Measurements from ENCODE around the gene CALN1.
"Not testable (repeated sequence)": the region's sequence is repeated elsewhere in the genome, so short reads cannot be mapped to it uniquely, and the experiment has no call there.

Gene CALN1

GRCh38 chr7:71780282-71780681, 631.9 kb downstream of the CALN1 start:
- DNase-seq, result no peak

- DNase-seq, result no peak
Observed at GRCh38 chr7:71777278-71777677, 634.9 kb downstream of the CALN1 start.

GRCh38 chr7:71776726-71777125, 635.4 kb downstream of the CALN1 start:
- DNase-seq, result no peak

GRCh38 chr7:71775648-71776047, 636.5 kb downstream of the CALN1 start:
- no peak for DNase-seq

GRCh38 chr7:71772779-71773178, 639.4 kb downstream of the CALN1 start:
- no peak for DNase-seq

GRCh38 chr7:71770269-71770907, 641.8 kb downstream of the CALN1 start:
- DNase-seq, result no peak

GRCh38 chr7:71769326-71769725, 642.8 kb downstream of the CALN1 start:
- DNase-seq, result no peak

- no peak for DNase-seq
Observed at GRCh38 chr7:71768450-71768849, 643.7 kb downstream of the CALN1 start.

- DNase-seq, result no peak
Observed at GRCh38 chr7:71766016-71766415, 646.1 kb downstream of the CALN1 start.

- no peak for DNase-seq
Observed at GRCh38 chr7:71761336-71761735, 650.8 kb downstream of the CALN1 start.

GRCh38 chr7:71754828-71755227, 657.3 kb downstream of the CALN1 start:
- no peak for DNase-seq

- DNase-seq, result no peak
Observed at GRCh38 chr7:71753956-71754664, 658.0 kb downstream of the CALN1 start.

GRCh38 chr7:71753236-71753635, 658.9 kb downstream of the CALN1 start:
- DNase-seq, result no peak

GRCh38 chr7:71752171-71752935, 659.8 kb downstream of the CALN1 start:
- no peak for DNase-seq

GRCh38 chr7:71750290-71750689, 661.8 kb downstream of the CALN1 start:
- DNase-seq, result no peak

GRCh38 chr7:71746006-71746405, 666.1 kb downstream of the CALN1 start:
- DNase-seq, result no peak

- DNase-seq, result no peak
Observed at GRCh38 chr7:71740174-71740560, 672.0 kb downstream of the CALN1 start.

- DNase-seq, result no peak
Observed at GRCh38 chr7:71739520-71740173, 672.5 kb downstream of the CALN1 start.

- DNase-seq, result not testable (repeated sequence)
Observed at GRCh38 chr7:71737931-71738540, 674.1 kb downstream of the CALN1 start.

- DNase-seq, result peak; percentile 22
Observed at GRCh38 chr7:71735961-71736556, 676.1 kb downstream of the CALN1 start.

- peak; percentile 54 for DNase-seq
Observed at GRCh38 chr7:71733107-71733870, 678.8 kb downstream of the CALN1 start.

GRCh38 chr7:71731740-71732139, 680.4 kb downstream of the CALN1 start:
- DNase-seq, result no peak
